ENCODE measurements around the gene GRM1.
A peak's percentile ranks its signal among the peaks of the same experiment; 100 is the strongest.

The GRM1 gene

DNA sequence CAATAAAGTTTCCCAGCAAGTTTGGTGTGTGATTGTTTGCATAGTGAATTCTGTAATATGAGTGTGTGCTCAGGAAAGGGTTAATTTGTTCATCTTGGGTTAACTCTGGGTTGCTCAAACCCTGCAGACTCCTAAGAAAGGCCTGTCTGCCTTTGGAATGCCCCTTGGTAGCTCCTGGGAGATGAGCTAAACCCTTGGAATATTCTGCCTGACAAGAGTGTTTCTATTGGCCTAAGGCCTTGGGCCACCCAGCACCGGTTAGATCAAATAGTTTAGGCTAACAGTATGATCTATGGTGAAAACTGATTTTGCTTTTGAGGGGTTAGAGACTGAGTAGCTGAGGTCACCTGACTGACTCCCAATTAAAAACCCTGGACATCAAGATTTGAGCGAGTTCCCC is 248.3 kb downstream of the GRM1 start:
- DNase-seq (ENCODE audit: low spot score), result no peak

DNA sequence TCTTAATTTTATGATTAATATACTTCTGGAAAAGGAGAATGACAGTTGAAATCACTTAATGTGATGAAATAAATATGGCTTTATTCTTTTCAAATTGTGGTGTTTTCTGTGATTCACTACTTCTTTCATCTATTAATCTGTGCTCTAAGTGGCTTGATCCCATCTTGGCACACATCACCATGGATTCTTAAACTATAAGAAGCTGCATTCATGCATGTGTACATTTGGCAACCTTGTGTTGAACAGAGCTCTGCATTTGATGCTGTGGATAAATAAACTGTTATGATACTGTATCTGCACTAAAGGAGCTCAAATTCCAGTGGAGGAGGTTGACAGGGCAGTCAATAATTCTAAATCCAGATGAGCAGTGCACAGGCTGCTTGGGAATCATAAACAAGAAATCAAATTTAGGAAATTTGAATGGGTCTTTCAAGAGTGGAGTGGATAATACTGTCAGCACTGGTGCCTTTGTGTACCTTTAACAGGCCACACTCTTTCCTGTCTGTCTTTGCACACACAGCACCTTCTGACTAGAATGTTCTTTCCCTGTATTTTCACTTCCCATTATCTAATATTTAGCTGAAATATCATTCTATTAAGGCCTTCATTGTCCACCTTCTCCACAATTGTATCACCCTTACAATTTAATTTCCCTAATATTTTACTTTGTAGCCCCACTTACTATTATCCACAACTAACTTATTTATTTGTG is 252.9 kb downstream of the GRM1 start:
- DNase-seq (ENCODE audit: low spot score), result no peak

DNA sequence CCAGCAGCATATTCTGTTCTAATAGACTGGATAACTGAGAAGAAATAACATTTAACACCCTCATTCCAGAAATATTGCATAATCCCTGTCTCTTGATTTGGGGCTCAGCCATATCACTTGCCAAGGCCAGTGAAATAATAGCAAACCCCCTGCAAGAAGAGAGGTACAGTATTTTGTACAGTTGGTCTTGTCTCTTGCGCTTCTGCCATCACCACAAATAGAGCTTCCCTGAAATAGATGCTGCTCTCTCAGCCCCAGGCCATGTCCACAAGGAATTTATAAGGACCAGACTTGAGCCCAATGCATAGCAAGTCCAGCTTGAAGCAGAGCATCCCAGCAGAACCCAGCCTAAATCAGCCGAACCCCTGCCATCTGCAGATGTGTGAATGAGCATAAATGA is 254.0 kb downstream of the GRM1 start:
- no peak for DNase-seq (ENCODE audit: low spot score)

DNA sequence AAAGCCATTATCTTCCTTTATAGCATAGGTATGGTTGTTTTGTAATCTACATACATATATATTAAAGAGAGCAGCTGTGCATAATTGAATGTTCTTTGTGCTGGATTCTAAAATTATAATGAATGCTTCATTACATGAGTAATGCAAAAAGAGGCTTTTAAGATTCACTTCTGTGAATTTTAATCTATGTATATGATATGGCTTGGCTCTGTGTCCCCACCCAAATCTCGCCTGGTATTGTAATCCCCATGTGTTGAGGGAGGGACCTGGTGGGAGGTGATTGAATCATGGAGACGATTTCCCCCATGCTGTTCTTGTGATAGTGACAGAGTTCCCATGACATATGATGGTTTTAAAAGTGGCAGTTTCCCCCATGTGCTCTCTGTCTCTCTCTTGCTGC is 255.4 kb downstream of the GRM1 start:
- no peak for DNase-seq (ENCODE audit: low spot score)

DNA sequence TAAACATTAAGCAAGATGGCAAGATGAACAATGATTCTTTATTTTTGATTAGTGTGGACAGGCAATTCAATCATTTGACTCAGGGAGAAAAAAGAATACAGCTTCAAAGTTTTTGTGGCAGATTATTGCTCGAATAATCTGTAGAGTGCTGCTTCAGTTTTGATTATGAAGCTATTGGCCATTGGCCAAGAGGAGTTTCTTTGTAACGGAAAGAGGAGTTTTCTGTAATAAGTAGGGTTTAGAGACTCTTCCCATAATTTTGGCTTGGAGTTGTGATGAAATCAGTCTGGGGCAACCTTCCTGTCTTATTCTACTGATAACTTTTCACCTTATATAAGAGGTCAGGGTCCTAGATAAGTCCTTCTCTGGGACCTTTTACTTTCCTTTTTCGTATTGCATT is 258.1 kb downstream of the GRM1 start:
- no peak for DNase-seq (ENCODE audit: low spot score)

DNA sequence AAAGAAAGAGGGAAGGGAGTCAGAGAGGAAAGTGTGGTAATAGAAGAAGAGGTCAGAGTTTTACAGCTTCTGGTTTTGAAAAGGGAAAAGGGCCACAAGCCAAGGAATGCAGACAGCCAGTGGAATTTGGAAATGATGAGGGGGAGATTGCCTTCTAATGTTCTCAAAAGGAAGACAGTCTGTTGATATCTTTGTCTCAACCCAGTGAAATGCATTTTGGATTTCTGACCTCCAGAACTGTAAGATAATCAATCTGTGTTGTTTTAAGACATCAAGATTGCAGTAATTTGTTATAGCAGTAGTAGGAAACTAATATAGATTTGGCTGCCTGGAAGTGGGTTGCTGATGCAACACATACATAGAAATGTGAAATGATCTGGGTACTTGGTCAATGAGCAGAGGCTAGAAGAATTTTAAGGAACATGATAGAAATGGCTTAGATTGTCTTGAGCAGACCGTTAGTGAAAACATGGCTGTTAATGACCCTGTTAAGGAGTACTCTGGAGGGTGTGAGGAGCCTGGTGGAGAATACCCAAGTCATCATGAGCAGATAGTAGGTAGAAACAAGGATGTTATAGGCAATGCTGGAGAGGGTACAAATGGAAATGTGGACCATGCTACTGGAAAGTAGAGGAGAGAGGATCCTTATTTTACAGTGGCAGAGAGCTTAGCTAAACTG is 259.0 kb downstream of the GRM1 start:
- no peak for DNase-seq (ENCODE audit: low spot score)

DNA sequence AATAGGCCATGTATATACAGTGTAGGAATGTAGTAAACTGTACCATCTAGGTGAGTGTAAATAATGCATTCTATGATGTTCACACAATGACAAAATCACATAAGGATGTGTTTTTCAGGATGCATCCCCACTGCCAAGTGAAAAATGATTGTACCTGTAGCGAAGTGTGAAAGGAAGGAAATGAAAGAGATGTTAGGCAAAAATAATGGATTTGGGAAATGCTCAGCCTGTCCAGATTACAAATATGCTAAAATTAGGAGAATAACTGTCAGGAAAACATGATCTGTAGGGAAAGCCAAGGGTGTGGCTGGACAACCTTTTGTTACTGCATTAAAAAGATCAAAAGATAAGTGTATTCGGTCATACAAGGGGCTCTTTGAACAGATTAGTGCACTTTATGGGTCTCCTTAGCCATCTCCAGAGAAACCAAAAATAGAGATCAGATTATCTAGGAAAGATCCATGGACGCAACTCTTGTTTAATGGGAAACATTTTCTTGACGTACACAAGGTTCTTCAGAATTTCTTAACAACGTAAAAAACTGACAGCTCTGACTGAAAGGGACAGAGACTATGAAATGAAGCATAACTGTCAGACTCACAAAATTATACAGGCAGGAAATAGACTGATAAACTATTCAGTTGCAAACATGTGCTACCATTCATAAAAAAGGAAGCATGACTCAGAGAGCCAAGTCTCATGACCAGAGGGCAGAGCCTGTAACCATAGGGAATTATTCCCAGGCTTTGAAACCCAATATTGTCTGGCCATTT is 261.1 kb downstream of the GRM1 start:
- DNase-seq (ENCODE audit: low spot score), result no peak

DNA sequence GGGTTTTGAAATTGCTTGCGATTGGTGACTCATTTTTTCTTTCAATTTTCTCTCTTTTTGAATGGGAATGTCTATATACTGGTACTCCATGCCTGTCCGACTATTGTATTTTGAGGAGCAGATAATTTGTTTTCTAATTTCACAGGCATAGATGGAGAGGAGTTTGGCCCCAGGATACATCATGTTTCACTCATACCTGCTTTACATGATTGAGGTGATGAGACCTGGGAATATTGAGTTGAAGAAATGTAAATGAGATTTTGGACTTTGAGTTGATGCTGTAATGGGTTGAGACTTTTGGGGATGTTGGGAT is 261.7 kb downstream of the GRM1 start:
- no peak for DNase-seq (ENCODE audit: low spot score)

DNA sequence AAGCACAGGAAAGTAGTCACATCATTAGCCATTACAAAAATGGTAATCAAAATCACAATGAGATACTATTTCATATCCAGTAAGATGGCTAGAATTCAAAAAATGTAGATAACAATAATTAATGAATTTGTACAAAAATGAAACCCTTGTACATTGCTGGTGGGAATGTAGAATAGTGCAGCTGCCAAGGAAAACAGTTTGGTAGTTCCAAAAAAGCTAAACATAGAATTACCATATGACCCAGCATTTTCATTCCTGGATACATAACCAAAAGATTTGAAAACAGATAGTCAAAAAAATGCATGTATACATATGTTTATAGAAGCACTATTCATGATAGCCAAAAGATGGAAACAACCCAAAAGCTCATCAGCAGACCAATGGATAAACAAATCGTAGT is 263.6 kb downstream of the GRM1 start:
- DNase-seq (ENCODE audit: low spot score), result no peak

DNA sequence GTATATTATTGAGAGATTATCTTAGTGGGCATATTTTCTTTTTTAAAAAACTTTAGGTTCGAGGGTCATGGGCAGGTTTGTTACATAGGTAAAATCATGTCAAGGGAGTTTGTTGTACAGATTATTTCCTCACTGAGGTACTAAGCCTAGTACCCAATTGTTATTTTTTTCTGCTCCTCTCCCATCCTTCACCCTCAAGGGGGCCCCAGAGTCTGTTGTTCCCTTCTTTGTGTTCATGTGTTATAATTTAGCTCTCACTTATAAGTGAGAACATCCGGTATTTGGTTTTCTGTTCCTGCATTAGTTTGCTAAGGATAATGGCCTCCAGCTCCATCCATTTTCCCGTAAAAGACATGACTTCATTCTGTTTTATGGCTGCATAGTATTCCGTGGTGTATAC is 266.8 kb downstream of the GRM1 start:
- DNase-seq (ENCODE audit: low spot score), result no peak

DNA sequence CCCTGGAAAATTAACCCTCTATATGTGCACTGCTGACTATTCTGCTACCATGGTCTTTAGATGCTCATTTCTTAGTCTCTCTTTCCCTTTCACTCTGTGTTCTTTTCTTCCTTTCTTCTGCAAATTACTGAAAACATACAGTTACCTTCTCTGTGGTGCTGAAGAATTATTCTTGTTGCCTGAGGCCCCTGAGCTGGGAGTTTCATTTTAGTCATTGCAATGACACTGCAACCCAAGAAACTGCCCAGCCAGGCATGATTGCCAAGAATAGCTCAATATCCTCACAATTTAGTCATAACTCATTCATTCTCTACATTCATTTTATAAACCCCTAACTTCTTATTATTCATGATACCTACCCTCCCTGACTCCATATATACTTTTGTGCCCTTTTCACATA is 269.0 kb downstream of the GRM1 start:
- no peak for DNase-seq (ENCODE audit: low spot score)

DNA sequence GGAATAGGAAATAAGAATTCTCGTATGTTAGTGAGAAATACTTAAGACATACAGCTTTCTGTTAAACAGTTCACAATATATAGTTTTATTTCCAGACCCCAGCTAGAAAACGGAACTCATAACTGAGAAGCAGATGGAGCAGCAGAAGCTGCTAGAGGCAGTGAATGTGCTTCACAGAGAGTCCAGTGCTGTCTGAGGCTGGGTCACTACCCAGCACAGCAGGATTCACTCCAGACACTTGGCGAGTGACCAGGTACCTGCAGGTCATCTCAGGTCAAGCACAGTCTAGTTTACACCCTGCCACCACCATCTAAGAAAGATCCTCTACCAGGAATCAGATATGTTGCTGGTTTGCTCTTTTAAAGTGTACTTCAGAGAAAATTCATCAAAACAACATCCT is 271.7 kb downstream of the GRM1 start:
- no peak for DNase-seq (ENCODE audit: low spot score)

DNA sequence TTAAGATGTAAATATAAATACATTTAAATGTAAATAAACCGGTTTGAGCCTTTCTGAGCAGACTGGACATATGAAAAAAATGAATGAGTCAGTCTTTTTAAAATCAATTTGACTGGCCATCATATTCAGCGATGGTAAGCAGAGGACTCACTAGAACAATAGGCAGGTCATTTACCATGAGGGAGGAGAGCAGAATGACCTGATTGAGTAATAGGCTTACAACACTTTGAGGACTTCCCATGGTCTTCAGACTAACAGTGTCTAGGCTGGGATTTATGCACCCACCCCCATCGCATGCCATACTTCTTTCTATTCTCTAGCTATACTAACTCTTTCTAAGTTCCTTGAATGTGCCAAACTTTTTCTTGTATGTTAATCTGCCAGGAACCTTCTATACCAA is 272.9 kb downstream of the GRM1 start:
- DNase-seq (ENCODE audit: low spot score), result no peak

DNA sequence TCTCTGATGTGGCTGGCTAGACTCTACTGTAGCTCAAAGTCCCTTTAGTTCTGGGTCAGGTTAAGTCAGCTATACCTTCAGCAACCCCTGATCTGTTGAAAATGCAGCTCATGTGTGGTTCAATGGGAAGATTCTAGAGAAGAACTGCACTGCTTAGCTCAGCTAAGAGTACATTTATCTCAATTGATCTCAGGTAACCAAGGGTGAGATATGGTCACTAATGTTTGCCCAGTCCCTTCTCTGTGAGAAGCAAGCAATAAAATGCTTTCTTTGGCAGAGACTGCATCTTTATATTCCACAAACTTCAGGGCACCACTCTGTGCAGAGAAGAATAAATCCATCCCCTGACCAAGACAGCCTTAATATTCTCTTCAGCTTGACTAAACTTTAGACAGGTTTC is 274.1 kb downstream of the GRM1 start:
- no peak for DNase-seq (ENCODE audit: low spot score)

DNA sequence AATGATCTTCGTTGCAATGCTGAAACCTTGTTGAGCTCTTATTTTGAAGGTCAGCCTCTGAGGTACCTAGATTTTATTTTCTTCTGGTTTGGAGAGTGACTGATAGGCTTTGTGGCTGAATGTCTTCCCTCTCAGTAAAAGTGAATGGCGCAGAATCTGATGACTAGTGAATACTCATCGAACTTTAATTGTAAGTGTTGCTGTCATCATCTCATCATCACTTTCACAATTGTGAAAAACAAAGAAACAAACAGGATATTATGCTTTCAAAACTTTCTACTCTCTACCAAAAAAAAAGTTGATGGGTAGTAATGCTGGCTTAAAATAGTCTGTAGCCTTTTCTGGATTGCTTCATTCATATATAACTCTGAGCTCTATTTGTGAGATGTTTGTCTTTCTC is 275.3 kb downstream of the GRM1 start:
- DNase-seq (ENCODE audit: low spot score), result no peak

DNA sequence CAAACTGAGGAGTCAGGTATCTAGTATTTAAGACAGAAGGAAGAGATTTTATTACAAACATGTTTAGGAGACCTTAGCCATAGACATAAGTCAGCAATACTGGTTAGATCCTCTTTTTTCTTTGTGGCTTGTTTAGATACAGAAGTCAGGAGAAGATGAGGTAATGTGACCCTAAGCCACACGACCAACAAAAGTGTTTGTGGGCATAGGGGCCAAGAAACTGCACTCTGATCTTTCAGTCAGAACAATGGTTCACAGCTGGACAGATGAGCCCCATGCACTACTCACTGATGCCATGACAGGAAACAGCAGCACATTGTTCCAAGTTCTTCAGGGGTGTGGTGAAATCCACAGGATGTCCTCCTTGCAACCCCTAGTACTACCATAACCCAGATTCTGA is 276.2 kb downstream of the GRM1 start:
- peak; percentile 26 for DNase-seq (ENCODE audit: low spot score)

DNA sequence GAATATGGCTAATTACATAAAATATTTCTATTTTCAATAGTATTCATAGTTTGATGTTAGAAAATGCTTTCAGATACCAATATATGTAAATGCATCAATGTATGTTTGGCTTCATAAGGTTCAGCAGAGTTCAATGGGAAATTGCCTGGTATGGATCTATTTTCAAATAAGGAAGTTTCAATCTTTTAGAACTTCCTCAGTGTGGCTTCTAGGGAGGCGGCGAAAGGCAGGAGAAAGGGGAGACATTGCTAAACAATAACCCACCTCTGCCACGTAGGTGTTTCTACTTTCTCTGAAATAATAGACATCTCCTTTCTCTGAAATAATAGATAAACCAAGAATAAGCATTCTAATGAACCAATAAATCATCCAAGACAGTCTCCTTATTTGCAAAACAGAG is 277.1 kb downstream of the GRM1 start:
- DNase-seq (ENCODE audit: low spot score), result no peak

DNA sequence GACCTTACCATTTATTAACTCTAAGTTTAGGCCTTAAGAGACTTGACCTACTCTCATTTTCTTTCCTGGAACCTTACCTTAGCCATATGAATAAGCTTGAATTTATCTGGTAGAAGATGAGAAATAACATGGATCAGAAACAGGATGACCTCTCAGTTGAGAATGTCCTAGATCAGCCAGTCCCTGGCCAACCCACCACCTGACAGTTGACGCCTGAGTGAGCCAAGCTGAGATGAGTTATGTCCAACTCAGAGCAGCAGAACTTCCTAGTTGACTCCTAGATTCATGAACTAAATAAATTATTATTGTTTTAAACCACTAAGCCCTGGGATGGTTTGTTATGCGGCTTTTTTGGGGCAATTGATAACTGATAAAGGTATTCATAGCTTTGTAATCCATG is 281.8 kb downstream of the GRM1 start:
- DNase-seq (ENCODE audit: low spot score), result no peak

DNA sequence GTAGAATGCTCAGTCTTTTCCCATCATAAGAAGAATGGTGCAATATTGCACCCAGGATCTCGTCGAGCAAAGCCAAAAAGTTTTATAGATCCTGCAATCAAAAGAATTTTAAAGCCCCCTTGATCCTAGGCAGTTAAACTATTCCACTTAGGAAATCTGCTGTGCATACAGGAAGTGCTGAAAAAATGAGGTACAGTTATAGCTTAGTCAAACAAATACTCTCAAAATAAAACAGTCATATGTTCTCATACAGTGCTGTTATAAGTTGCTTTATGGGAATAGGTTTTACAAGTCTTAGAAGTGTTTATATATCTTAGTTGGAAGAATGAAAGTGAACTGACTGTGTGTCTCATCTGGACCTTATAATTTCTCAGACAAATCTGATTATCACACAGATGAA is 282.2 kb downstream of the GRM1 start:
- DNase-seq (ENCODE audit: low spot score), result no peak

DNA sequence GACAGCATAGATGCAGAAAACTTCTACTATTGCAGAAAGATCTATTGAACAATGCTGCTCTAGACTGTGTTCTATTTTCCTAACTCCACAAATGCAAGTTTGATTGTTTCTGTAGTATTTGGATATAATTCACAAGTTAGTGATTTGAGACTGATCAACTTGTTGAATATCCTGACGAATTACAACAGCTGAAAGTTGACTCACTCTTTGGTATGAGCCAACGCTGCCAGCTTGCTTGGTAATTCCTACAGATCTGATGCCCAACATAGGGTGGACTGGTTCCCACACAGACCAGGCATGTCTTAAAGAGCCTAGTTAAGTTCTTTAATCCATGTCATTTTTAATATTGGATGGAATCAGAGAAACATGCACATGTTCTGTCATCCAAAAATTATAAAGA is 283.7 kb downstream of the GRM1 start:
- DNase-seq (ENCODE audit: low spot score), result no peak

DNA sequence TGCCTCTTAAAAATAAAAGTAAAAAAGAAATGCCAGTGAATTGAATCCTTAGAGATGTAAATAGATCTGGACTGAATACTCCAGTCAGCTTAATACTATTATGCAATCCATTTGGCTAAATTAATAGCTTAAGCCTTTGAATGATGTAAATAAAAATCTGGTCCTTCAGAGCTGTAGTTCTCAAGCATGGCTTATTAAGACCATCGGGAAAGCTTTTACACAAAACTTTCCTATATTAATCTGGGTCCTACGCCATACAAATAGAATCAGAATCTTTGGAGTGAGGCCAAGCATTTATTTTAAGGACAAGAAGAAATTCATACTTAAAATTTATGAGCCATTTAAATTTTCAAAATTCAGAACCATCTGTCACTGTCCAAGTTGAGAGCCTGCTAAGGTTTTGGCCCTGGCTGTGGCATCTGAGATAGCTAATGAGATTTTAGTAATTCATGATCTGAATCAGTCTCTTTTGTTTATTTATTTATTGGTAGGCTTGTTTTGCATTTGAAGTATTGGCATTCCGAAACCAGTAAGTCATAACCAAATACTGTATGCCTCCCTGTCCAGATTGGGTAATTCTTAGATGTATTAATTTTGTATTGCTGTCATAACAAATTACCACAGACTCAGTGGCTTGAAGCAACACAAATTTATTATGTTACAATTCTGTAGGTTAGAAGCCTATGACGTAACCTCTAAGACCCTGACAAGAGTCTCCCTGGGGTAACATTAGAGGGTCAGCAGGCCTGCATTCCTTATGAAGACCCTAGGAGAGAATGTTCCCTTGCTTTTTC is 286.7 kb downstream of the GRM1 start:
- no peak for DNase-seq (ENCODE audit: low spot score)

DNA sequence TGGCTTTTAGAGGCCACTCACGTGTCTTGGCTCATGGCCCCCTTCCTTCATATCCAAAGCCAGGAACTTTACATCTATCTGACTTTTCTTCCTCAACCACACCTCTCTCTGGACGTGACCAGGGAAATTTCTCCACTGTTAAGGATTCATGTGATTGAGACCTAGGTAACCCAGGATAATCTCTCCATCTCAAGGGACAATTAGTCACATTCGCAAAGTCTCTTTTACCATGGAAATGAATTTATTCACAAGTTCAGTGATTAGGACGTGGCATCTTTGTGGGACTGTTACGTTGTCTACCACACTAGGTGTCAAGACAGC is 287.3 kb downstream of the GRM1 start:
- DNase-seq (ENCODE audit: low spot score), result no peak

DNA sequence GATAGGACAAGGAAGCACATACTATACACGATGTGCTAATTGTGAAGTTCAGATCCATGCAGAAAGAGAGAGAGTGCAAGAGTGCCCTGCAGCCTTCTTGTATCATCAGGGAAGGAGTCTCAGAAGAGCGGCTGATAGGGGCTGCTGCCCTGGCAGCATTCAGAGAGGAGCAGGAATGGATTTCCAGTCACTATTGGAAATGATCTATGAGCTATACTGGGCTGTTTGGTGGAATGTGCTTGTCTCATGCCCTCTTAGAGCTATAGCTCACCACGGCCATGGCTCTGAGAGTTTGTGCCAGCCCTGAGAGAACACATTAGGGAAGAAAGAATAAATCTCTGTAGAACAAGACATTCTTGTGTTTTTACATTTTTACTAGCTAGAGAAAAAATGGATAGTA is 302.2 kb downstream of the GRM1 start:
- DNase-seq (ENCODE audit: low spot score), result no peak
